ENCODE results near the gene LETM1.

Gene LETM1

DNA sequence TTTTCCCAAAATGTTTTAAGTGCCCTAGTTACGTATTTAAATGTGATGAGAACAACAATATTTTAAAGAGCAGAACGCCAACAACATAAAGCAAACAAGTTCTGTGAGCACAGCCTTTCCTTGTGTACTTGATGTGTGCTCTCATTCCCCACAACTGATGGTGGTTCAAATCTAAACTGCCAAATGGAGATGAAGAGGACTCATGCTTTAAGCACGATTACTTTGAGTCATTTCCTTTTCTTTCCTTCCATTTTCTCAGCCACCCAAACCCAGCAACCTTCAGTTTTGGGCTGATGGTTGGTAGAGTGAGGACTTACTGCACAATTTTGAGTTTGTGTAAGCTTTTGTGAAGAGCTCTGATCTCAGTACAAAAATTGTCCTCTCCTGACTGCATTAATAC, 16.9 kb upstream of the LETM1 start:
- DNase-seq (ENCODE audit: low spot score): no peak

DNA sequence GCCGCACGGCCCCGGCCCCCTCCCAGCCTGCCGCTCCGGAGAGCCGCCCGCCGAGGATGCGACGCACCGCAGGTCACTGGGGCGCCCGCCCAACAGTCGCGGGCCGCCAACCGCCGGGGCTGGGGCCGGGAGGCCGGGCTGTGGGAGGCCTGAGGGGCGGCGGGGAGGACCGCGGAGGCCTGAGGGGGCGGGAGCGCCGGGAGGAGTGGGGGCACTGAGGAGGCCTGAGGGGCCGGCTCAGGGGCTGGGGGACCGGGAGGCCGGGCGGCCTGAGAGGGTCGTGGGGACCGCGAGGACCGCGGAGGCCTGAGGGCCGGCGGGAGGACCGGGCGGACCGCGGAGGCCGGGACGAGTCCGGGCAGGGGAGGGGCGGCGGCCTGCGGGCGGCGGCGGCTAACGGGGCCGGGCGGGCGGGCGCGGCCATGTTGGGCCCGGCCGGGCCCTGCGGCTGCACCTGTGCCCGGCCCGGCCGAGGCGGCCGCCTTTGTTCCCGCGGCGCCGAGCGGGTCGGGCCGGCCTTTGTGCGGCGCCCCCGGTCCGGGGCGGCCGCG, 15.6 kb upstream of the LETM1 start:
- no peak for DNase-seq (ENCODE audit: low spot score)

DNA sequence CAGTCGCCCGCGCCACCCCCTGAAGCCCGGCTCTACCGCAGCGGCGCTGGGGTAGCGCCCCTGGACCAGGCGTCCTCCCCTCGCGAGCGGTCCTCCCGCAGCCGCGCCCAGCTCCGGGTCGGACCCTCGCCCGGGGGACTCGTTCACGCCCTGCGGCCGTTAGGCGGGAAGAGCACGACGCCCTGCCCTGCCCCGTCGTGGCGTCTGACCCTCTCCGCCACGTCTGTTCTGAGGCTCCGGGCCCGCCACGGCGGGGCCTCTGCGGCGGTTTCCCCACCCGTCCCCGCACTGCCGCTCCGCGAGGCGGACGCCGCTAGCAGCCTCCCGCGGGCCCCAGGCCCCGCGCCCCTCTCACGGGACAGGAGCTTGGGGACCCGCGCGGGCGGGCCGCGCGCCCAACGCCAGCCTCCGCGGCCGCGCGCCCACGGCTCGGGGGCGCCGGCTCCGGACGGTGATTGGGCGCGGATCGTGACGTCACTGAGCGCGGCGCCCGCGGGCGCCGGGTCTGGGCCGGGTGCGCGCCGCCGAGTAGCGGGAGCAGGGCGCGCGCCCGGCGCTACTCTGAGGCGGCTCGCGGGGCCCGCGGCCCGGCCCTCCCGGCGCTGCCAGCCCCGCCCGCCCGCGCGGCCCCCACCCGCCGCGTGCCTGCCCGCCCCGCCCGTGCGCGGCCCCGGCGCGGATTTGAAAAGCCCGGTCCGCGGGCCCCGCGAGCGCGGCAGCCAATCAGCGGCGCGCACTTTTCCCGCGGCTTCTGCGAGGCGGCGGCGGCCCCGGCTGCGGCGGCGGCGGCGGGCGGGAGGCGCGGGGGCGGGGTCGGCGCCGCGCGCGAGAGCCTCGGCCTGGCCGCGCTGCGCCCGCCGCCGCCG, 14.9 kb upstream of the LETM1 start, which contains the start of gene NSD2:
NSD2 (plus strand) TSS at position 816 of the 866 bp plus-strand sequence. CDS start 29,262 bp downstream, outside the sequence.
- peak; percentile 86 for DNase-seq (ENCODE audit: low spot score)

DNA sequence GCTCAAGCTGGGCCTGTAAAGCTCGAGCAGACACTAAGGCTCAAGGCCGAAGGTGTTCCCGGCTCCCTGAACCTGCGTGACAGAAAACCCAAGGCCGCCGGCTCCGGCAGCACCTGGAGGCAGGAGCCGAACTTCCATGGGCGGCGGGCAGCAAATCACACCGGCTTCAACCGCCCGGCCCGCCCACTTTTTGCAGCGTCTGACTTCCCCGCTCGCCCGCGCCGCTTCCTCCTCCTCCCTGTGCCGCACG, 14.3 kb upstream of the LETM1 start:
- DNase-seq (ENCODE audit: low spot score): peak; percentile 48

DNA sequence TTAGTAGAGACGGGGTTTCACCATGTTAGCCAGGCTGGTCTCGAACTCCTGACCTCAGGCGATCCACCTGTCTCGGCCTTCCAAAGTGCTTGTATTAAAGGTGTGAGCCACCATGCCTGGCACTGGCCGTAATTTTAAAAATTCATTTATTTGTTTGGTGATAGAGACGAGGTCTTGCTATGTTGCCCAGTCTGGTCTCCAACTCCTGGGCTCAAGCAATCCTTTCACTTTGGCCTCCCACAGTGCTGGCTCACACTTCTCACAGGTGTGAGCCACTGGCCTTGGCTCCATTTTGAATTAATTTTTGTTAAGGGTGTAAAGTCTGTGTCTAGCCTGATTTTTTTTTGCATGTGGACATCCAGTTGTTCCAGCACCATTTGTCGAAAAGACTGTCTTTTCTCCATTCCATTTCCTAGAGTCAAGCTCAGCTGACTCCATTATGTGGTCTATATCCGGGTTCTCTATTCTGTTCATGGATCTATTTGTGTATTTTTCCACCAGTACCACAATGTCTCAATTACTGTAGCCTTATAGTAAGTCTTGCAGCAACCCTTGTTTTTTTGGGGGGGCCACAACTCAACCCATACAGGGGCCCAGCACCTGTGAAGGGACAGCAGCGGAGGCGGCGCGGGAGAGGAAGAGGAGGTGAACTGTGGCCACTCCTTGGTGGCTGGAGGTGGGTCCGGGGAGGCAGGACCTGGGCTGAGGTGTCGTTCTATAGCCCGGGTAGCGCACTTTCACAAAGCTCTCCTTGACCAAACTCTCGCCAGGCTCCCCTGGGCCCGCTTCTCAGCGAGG, 13.8 kb upstream of the LETM1 start:
- DNase-seq (ENCODE audit: low spot score): no peak

DNA sequence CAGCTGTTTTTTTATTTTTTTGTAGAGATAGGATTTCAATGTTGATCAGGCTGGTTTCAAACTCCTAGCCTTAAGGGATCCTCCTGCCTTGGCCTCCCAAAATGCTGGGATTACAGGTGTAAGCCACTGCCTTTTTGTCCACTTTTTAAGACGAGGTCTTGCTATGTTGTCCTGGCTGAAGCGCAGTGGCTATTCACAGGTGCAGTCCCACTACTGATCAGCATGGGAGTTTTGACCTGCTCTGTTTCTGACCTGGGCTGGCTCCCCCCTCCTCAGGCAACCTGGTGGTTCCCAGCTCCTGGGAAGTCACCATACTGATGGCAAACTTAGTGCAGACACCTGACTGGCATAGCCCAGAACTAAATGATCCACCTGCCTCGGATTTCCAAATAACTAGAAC, 13.0 kb upstream of the LETM1 start:
- no peak for DNase-seq (ENCODE audit: low spot score)

DNA sequence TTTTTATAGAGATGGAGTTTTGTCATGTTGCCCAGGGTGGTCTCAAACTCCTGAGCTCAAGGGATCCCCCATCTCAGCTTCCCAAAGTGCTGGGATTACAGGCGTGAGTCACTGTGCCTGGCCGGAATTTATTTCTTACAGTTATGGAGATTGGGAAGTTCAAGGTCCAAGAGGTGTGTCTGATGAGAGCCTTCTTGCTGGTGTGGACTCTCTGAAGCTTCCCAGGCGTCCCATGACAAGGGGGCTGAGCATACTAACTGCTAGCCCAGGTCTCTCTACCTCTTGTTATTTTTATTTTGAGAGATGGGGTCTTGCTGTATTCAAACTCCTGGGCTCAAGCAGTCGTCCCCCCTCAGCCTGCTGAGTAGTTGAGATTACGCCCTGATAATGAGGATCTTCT, 12.3 kb upstream of the LETM1 start:
- no peak for DNase-seq (ENCODE audit: low spot score)

DNA sequence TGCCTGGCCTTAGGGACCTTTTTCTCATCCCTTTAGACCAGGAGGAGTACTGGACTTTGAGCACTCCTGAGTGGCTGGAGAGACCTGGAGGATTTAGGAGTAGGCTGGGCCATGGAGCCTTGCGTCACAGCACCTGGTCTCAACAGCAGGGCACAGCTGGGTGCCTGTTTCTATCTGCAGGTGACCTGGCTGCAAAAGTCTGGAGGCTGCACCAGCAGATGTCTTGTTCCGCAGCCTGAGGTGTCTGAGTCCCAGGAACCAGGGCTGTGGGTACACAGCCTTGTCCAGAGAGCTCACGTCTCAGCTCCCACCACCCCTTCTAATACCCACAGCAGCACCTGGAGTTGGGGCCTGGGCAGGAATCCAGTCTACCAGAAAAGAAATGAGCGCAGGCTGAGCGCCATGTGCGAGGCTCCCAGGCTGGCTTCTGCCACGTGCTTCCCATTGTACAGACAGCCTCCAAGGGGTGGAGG, 10.3 kb upstream of the LETM1 start:
- no peak for DNase-seq (ENCODE audit: low spot score)

DNA sequence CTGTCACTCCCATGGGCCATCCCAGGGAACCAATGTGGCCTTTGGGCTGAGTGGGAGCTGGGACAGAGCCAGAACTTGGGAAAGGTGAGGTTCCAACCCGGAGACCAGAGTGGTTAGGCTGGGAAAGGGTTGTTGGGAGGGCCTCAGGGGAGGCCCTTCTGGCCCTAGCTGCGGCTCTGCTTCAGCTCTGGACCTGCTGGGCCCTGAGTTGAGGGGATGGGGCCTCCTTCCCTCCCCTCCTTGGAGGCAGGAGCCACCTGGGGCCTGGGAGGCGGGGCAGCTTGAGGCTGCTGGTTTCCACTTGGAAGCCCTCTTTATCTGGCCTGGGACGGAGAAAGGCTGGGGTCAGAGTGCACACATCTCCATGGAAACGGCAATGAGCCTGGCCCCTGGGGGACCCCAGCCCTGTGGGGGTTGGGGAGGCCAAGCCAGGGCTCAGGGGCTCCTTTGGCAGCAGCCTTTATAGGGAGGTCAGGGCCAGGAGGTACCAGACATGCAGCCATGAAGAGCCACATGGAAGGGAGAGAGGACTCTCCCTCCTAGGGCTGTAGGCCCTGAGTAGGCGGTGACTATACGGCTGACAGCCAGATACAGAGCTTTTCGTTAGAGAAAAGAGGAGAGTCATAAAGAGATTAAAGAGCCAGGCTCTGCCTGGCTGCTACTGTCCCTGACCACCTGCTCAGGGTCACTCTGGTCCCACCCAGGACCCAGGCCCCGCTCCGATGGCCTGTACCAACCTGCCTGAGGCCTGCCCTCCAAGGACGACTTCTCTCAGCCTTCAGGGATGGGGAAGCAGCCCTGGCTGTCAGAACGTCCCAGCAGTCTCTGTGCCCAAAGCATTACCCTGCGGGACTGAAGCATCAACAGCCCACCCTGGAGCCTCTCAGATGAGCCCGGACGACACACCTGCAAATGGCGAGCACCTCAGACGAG, 8.4 kb upstream of the LETM1 start:
- DNase-seq (ENCODE audit: low spot score): no peak

DNA sequence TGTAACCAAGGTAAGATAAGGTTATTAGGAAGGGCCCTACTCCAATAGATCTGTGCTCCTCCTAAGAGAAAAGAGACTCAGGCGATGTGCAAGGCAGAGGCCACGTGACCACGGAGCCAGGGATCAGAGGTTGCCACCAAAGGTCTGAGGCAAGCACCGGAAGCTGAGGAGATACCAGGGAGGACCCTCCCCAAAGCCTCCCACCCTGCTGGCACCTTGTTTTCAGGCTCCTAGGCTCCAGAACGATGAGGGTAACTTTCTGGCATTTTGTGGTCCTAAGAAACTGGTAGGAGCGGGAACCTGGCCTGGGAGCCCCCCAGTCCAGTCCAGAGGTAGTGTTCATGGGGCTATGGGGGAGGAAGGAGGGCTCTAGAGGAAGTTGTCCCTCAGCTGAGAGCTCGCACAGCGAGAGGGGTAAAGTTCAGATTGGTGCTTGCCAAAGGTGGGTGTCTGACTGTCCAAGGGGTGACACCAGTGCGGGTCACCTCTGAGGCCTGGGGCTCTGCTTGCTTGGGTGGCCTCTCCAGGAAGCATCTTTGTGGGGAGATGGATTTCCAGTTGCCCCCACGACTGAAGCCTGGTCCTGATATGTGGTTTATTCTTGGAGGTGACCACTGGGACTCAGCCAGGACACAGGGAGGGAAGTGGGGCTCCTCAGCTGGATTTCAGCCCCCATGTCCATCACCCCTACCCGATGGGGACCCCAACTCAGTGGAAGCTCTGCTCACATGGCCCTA, 7.5 kb upstream of the LETM1 start:
- DNase-seq (ENCODE audit: low spot score): no peak

DNA sequence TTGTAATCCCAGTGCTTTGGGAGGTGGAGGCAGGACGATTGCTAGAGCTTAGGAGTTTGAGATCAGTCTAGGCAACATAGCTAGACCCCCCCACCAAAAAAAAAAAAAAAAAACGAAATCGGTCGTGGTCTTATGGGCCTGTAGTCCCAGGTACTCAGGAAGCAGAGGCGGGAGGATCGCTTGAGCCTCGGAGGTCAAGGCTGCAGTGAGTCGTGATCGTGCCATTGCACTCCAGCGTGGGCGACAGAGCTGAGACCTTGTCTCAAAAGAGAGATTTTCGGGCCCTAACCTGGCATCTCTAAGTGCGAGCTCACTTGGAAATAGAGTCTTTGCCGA, 7.0 kb upstream of the LETM1 start:
- no peak for DNase-seq (ENCODE audit: low spot score)

DNA sequence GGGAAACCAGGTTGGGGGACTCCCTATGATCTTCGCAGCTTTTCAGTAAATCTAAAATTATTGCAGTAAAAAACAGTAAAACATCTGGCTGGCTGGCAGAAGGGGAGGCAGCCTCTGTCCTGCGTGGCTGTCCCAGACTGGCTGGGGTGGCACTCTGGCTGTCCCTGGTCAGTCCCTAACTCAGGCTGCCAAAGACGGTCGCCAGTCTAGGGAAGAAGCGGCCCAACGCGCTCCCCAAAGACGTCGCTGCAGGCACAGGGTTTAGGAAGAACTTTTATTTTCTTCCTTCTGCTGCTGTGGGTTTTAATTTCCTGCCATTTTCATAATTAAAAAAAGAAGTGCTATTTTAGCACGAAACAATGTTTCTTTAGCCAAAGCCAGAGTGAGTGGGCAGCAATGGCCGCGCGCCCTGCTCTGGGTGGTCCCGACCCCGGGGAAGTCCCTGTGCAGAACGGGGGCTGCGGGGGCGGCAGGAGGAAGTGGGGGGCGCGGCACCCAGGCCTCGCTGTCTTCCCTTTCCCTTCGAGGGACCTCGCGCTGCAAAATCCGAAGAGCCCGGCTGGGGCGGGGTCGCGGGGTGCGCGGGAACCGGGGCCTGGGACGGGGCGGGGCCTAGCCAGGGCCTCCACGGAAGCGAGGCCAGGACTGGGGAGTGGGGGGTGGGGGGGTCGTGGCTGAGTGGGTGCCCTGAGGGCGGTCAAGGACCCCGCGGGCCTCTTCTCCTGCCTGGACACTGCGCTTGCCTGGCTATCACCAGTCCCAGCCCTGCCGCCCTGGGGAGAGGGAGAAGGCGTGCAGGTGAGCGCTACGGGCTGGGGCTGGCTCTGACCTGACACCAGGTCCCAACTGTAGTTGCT, 6.3 kb upstream of the LETM1 start:
- DNase-seq (ENCODE audit: low spot score): no peak

DNA sequence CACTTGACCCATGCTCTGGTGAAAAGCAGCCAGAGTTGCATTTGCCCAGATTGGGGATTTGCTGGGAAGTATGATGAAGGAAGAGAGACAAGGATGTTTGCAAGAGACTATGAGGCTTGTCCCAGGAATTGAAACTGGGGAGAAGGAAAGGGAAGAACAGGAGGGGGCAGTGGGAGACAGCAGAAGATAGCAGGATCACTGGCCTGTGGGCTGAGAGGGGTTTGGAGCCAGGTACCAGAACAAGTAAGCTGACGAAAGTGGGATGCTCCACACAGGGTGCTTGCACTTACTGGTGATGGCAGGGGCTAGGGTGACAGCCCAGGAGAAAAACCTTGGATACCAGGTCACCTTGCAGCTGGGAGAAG, 3.4 kb upstream of the LETM1 start:
- no peak for DNase-seq (ENCODE audit: low spot score)

DNA sequence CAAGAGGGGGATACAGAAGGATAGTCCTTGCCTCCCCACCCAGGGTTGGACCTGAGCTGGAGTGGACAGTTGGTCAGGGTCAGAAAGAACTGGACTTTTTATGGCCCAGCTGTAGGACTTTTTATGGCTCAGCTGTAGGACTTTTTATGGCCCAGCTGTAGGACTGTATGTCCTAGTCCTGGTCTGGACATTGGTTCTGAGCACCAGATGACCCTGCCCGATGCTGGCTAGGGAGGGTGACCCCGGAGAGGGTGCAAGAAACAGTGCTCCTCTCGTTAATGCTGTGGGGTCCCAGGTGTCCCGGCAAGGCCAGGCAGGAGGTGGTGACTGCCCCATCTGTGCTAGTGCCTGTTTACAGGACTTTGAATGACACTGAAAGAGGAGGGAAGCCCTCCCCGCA, 2.0 kb upstream of the LETM1 start:
- no peak for DNase-seq (ENCODE audit: low spot score)

DNA sequence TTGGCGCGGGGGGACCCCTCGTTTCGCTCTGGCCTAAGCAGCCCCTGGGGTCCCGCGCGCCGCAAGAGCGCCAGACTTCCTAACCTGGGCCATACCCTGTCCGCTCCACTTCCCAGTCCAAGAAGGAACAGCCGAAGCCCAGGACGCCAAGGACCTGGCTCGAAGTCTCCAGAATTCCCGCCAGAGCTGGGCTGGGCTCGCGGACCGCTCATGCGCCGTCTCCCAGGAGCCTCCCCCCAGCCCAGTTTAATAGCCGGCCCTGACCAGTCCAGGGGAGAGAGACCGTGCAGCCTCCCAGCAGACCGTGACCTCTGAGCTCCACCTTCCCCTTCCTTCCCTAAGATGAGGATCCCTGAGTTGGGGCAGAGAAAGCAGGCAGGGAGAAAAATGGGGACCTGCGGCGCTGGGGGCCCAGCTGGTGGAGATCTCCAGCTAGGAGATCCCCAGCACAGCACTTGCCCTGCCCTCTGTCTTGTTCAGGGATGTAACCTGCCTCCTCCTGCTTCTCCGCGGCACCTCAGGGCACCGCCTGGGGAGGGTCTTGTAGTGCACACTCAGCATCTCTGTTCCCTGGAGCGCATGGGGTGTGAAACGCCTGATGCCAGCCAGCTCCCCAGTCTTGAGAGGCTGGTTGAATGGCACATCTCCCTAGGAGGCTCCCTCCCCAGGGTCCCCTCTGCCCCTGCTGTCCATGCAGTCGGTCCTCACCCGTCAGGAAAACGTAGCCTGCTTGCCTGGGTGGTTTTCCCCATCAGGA, 1.2 kb upstream of the LETM1 start:
- peak; percentile 48 for DNase-seq (ENCODE audit: low spot score)

DNA sequence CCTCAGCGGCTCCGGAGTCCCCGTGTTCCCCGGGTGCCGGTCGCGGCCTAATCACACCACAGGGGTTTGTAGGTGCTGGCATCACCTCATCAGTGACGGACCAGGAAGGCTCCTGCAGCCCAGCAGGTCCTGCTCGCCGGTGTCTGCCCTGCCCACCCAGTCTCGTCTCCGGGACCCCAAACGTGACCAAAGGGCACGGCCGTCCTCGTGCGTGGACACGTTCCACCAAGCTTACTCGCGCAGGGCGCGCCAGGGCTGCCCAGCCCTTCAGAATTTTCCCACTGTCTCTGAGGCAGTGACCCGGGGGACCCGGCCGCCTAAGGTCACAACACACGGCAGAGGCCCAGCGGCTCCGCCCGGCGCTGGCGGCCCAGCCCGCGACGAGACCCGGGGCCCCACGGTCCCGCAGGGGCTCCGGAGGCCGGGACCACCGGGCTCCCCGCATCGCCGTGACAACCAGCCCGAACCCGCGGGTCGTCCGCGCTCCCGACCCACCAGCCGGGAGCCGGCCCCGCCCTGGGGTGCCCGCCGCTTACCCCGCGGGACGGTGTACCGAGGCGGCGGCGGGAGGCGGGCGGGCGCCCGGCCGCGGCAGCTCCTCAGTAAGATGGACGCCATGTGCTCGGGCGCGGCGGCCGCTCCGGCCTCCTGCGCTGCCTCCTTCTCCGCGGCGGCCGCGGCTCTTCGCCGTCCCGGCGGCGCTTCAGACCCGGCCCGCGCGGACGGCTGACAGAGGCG, 454 bp downstream of the LETM1 start:
- DNase-seq (ENCODE audit: low spot score): no peak

DNA sequence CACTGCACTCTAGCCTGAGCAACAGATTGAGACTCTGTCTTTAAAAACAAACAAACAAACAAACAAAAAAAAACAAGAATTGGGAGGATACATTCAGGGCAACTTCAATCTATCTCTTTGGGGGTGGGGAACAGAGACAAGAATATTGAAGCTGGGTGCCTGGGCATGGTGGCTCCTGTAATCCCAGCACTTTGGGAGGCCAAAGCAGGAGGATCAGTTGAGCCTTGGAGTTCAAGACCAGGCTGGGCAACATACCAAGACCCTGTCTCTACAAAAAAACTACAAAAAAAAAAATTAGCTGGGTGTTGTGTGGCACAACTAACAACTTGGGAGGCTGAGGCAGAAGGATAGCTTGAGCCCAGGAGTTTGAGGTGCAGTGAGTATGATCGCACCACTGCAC, 1.2 kb downstream of the LETM1 start:
- no peak for DNase-seq (ENCODE audit: low spot score)

DNA sequence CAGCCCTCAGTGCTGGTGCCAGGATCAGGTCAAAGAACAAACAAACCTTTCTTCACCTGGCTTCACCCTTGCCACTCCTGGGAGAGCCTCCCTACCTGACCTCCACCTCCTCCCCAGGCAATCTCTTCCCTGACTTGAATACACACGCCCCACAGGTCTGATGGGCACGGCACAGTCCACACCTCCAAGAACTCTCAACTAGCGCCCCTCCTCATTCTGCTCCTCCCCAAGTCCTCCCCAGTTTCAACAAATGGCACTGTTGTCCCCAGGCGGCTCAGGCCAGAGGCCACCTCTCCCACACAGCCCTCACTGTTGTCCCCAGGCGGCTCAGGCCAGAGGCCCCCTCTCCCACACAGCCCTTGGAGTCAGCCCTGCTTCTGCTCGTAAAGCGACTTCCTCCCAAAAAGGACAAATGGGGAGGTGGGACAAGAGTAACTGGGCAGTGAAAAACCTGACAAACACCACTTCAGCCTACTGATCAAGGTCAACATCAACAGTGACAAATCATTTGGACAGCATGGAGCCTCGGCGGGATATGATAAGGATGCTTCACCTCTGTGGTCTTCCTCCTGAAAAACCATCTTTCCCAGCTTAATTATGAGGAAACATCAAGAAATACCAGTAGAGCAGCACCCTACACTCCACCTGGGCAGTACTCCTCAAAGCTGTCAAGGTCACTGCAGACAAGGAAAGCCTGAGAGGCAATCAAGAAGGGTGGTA, 2.9 kb downstream of the LETM1 start:
- no peak for DNase-seq (ENCODE audit: low spot score)

Measured in globus pallidus (tissue), 1 donor.